Right kidney (tissue), 1 donor: ENCODE results near the gene GPR68.
"Not testable (repeated sequence)": the region's sequence is repeated elsewhere in the genome, so short reads cannot be mapped to it uniquely, and the experiment has no call there.

Experiments used
- DNase-seq: peaks from one replicate; pipeline ENCODE4 v3.0.0-alpha.2; 2016

Gene GPR68

DNA sequence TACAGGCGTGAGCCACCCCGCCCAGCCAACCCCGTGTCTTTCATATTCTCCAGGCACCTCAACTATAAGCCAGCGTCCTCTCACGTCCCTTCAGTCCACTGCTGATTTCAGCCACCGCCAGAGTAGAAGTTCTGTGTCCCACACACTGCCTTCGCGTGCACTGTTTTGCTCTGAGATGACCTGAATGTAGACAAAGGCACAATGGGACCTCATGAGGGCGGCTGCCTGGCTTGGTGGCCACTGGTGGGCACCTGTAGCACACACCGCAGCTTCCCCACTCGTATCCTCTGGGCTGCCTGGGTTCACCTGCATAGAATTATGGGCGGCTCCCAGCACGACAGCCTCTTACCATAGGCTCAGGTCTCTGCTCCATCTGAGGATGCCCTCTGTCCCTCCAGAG lies 57.2 kb downstream of the GPR68 start:
- DNase-seq, result no peak

GRCh38 chr14:91186515-91187066 lies 57.9 kb downstream of the GPR68 start:
- no peak for DNase-seq

- DNase-seq, result no peak
Observed at GRCh38 chr14:91185721-91186120, 58.8 kb downstream of the GPR68 start.

DNA sequence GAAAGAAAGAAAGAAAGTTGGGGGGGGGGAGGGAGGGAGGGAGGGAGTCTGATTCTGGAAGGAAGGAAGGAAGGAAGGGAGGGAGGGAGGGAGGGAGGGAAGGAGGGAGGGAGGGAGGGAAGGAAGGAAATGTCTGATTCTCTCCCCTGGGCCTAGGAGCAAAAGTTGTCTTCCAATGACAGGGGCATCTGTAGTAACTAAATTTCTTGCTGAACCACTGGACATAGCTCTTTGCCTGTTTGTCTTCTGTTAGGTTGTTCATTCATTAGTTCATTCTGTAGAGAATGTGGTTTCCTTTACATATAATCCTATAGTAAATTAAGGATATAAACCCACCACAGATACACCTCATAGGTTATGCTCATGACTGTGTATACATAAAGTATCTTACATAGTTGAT lies 59.9 kb downstream of the GPR68 start:
- DNase-seq, result no peak

DNA sequence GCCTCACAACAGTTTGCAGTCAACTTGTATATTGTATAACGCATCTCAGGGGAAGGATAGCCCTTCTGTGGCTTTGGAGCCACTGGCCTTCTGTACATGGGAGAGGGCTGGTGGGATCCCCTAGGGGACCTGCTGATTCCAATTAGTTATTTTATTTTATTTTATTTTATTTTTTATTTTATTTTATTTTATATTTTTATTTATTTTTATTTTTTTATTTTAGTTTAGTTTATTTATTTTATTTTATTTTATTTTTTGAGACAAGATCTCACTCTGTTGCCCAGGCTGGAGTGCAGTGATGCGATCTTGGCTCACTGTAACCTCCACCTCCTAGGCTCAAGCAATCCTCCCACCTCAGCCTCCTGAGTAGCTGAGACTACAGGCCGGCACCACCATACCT lies 61.8 kb downstream of the GPR68 start:
- not testable (repeated sequence) for DNase-seq
